GM12878 (cell line): Measurements from ENCODE around the gene MCOLN2. TPM values are rescaled to one million over a fixed set of nuclear protein-coding genes. Genes with fewer than 3 reads are reported as not detected.

Experiments used
- ATAC-seq: fragments of 200-7000 bp; cut with Tn5 transposase; 3 replicates; pipeline ENCODE4 v1.9.1; 2020; ENCODE audit warnings: mild to moderate bottlenecking, moderate library complexity
- BruUV-seq: library from RNA; stranded (reverse); fragments of 400-500 nt; replicated peaks from 2 replicates; lab custom pipeline; 2021; lab: Mats Ljungman, UMichigan
- CTCF ChIA-PET: fragments of 300-600 bp; sonication (Branson Sonifier 250); formaldehyde crosslinking; extraction: SDS; loops from one replicate; lab custom pipeline; 2021; ENCODE audit warnings: inconsistent platforms; lab: Yijun Ruan, JAX
- POLR2A ChIA-PET: fragments of 350-600 bp; formaldehyde crosslinking; extraction: SDS; loops from one replicate; lab custom pipeline; 2021; ENCODE audit warnings: inconsistent platforms; lab: Charles Lee
- RAD21 ChIA-PET: fragments of 300-600 bp; sonication (Branson Sonifier 250); formaldehyde crosslinking; loops from one replicate; lab custom pipeline; 2023; ENCODE audit warnings: antibody characterized with exemption; ENCODE audit not compliant: unreplicated experiment; lab: Charles Lee
- SMC1A ChIA-PET: fragments of 300-600 bp; sonication (Branson Sonifier 250); formaldehyde crosslinking; loops from one replicate; lab custom pipeline; 2023; ENCODE audit not compliant: unreplicated experiment, uncharacterized antibody; lab: Charles Lee
- DNase-seq: peaks from one replicate; pipeline ENCODE4 v3.0.0-alpha.2; 2011; ENCODE audit warnings: low read depth, low spot score
- FAIRE-seq: peaks from 3 replicates; lab custom pipeline; 2011; peaks lifted over from hg19 to GRCh38; lab: Jason Lieb, UNC
- H2AFZ ChIP-seq: 2 replicates; pipeline ENCODE4 v1.6.0; 2011; ENCODE audit warnings: low read depth, low read length, control low read depth; ENCODE audit not compliant: control insufficient read depth
- H3K27ac ChIP-seq: 2 replicates; pipeline ENCODE4 v1.5.1; 2011; ENCODE audit warnings: control low read depth; ENCODE audit not compliant: control insufficient read depth, insufficient read depth
- H3K27me3 ChIP-seq, 2 experiments: replicated peaks in 1 of 2; 2 replicates each; pipeline versions ENCODE4 v1.6.0 to v1.6.1; 2011; ENCODE audit warnings: low read length in 1 of 2; ENCODE audit not compliant: control insufficient read depth in 2 of 2, insufficient read depth in 2 of 2
- H3K36me3 ChIP-seq, 2 experiments: 2 replicates each; pipeline ENCODE4 v1.5.1; 2011; ENCODE audit warnings: low read length in 1 of 2; ENCODE audit not compliant: control insufficient read depth in 2 of 2, insufficient read depth in 2 of 2
- H3K4me1 ChIP-seq: 2 replicates; pipeline ENCODE4 v1.6.1; 2011; ENCODE audit warnings: mild to moderate bottlenecking, low read length, moderate library complexity, mixed read lengths; ENCODE audit not compliant: control insufficient read depth, insufficient read depth
- H3K4me2 ChIP-seq: 2 replicates; pipeline ENCODE4 v1.6.0; 2011; ENCODE audit warnings: control low read depth; ENCODE audit not compliant: control insufficient read depth, insufficient read depth
- H3K4me3 ChIP-seq: fragments of 200-600 bp; sonication (generic); 2 replicates; pipeline ENCODE4 v1.5.1; 2016
- H3K79me2 ChIP-seq: 2 replicates; pipeline ENCODE4 v1.6.0; 2011; ENCODE audit warnings: low read length; ENCODE audit not compliant: control insufficient read depth, insufficient read depth
- H3K9ac ChIP-seq: 2 replicates; pipeline ENCODE4 v1.8.0; 2011; ENCODE audit warnings: low read length, control low read depth, mixed read lengths; ENCODE audit not compliant: control insufficient read depth, insufficient read depth
- H3K9me3 ChIP-seq: replicated peaks from 3 replicates; pipeline ENCODE4 v1.5.1; 2011; ENCODE audit warnings: mild to moderate bottlenecking, low read length; ENCODE audit not compliant: control insufficient read depth, insufficient read depth
- H4K20me1 ChIP-seq: 2 replicates; pipeline ENCODE4 v1.6.0; 2011; ENCODE audit not compliant: control insufficient read depth, insufficient read depth
- ATF7 ChIP-seq: fragments of 450-650 bp; IDR thresholded peaks from 2 replicates; pipeline ENCODE4 v1.6.1; 2016; ENCODE audit warnings: low read depth, mild to moderate bottlenecking
- BCLAF1 ChIP-seq: fragments of 450-650 bp; IDR thresholded peaks from 2 replicates; pipeline ENCODE4 v1.6.1; 2017; ENCODE audit warnings: antibody characterized with exemption, mild to moderate bottlenecking, moderate library complexity
- CEBPB ChIP-seq, 2 experiments: fragments of 150-350 bp in 1 of 2; IDR thresholded peaks; 2 replicates each; pipeline ENCODE4 v1.6.1; 2012 to 2014; ENCODE audit warnings: low read depth in 2 of 2, low read length in 2 of 2, borderline replicate concordance in 1 of 2, inconsistent platforms in 1 of 2
- CHD1 ChIP-seq: IDR thresholded peaks from 2 replicates; pipeline ENCODE4 v1.6.1; 2012; ENCODE audit warnings: low read depth, low read length, improper control_type of control experiment
- FOS ChIP-seq: IDR thresholded peaks from 3 replicates; pipeline ENCODE4 v1.6.1; 2011; ENCODE audit warnings: borderline replicate concordance; ENCODE audit not compliant: insufficient read length; ENCODE audit errors: extremely low read depth
- LARP7 ChIP-seq: fragments of 450-650 bp; IDR thresholded peaks from 2 replicates; pipeline ENCODE4 v1.6.1; 2017; ENCODE audit warnings: mild to moderate bottlenecking
- MEF2B ChIP-seq: fragments of 450-650 bp; IDR thresholded peaks from 2 replicates; pipeline ENCODE4 v1.6.1; 2018; ENCODE audit warnings: mild to moderate bottlenecking, moderate library complexity; ENCODE audit not compliant: partially characterized antibody, poor library complexity, severe bottlenecking
- NFIC ChIP-seq: IDR thresholded peaks from 2 replicates; pipeline ENCODE4 v1.6.1; 2012; ENCODE audit warnings: low read depth, mild to moderate bottlenecking, inconsistent platforms, low read length, moderate library complexity
- NR2C1 ChIP-seq: fragments of 450-650 bp; IDR thresholded peaks from 2 replicates; pipeline ENCODE4 v1.6.1; 2017; ENCODE audit warnings: antibody characterized with exemption, mild to moderate bottlenecking, moderate library complexity
- PRDM15 ChIP-seq: fragments of 450-650 bp; formaldehyde crosslinking; IDR thresholded peaks from 2 replicates; pipeline ENCODE4 v1.4.0; 2020; ENCODE audit warnings: mild to moderate bottlenecking, moderate library complexity
- SUZ12 ChIP-seq: fragments of 200-600 bp; sonication (generic); IDR thresholded peaks from one replicate; pipeline ENCODE4 v1.6.1; 2018; ENCODE audit warnings: antibody characterized with exemption, mild to moderate bottlenecking; ENCODE audit not compliant: unreplicated experiment
- TCF7 ChIP-seq: IDR thresholded peaks from 2 replicates; pipeline ENCODE4 v1.6.1; 2014; ENCODE audit warnings: antibody characterized with exemption, borderline replicate concordance
- in situ Hi-C: fragments of 300-500 bp; cut with MboI; formaldehyde crosslinking; loops from 9 replicates; pipeline ENCODE4 v1.14.3; 2018; ENCODE audit warnings: mixed read lengths
- intact Hi-C: fragments of 100-400 bp; cut with micrococcal nuclease; formaldehyde crosslinking; loops from one replicate; pipeline ENCODE4 v1.14.2; 2022; ENCODE audit not compliant: unreplicated experiment
- polyA plus RNA-seq, 11 experiments: library from polyadenylated mRNA; depleted of rRNA in 4 of 11; unstranded in 6 of 11; stranded (reverse) in 5 of 11; fragments of >200 nt; fragmentation: Nextera tagmentation in 4 of 11; fragmentation: Illumina TruSeq in 1 of 11; extraction: Ambion mirVana in 4 of 11; extraction: Trizol in 1 of 11; gene quantifications; 1 replicate in 1 of 11; 2 replicates in 10 of 11; pipeline versions ENCODE4 v1.2.1 to v1.2.3, GENCODE V29; 2011 to 2016; ENCODE audit warnings: inconsistent platforms in 2 of 11, missing spikeins in 2 of 11, low read depth in 1 of 11
- total RNA-seq, 4 experiments: library from RNA; depleted of rRNA in 3 of 4; stranded (reverse); fragments of >200 nt in 3 of 4; fragmentation: Illumina TruSeq in 1 of 4; extraction: Trizol in 1 of 4; gene quantifications; 2 replicates each; pipeline versions ENCODE4 v1.2.1 to v1.2.3, GENCODE V29; 2013 to 2021

The MCOLN2 gene
- total and polyA plus RNA-seq, 10 of the 15 experiments (the other 5 are each of a cell fraction or from before 2014, with no cell fraction given), result 25.9 to 233 (median 109) TPM

- TF ChIP-seq FOS, result no peak
- no peak for TF ChIP-seq PRDM15 (CRISPR knock-in tag)
Measured at GRCh38 chr1:84956097-84956496, 40.8 kb downstream of the MCOLN2 start (continued).

- intact Hi-C loops (no loop called here), in situ Hi-C loops (loop anchor here (5.0 kb wide), 2 partner anchors 78 to 308 kb away; partner anchors contain the start of gene C1orf52)
- Histone ChIP-seq H3K4me2 (no peak overlapping the region), H3K9me3 (peaks cover 2% of the 10 kb centered on the region; the same call in 2 of the 3 replicates), H4K20me1 (no peaks in the 10 kb centered on the region), H3K79me2 (peaks cover 13% of the 10 kb centered on the region), H2AFZ (no peak overlapping the region), H3K4me3 (no peak overlapping the region), H3K27me3 (no peaks in the 10 kb centered on the region), H3K4me1 (peaks cover 20% of the 10 kb centered on the region), H3K27ac (no peak overlapping the region), H3K36me3 (peaks cover 14 to 17% of the 10 kb centered on the region in 2 experiments; a peak in 3 of 4 replicates), H3K9ac (no peak overlapping the region)
- BruUV-seq, result no TSS peak
- CTCF ChIA-PET, result interaction anchor here (1.2 to 12.2 kb wide), 4 partner anchors 9 to 307 kb away, joined by 8 to 319 read pairs (median 90); partner anchors contain the start of gene C1orf52
- RAD21 ChIA-PET, result interaction anchor here (0.9 to 2.4 kb wide), 4 partner anchors 9 to 78 kb away, joined by 3 to 15 read pairs (median 5); no protein-coding TSS in a partner anchor
- FAIRE-seq, result no peak
- SMC1A ChIA-PET, result interaction anchor here (1.0 to 9.6 kb wide), 5 partner anchors 9 to 75 kb away, joined by 3 to 214 read pairs (median 6); no protein-coding TSS in a partner anchor
- DNase-seq, result no peak
- POLR2A ChIA-PET, result interaction anchor here (1.4 to 1.8 kb wide), 2 partner anchors 9 to 309 kb away, joined by 5 to 12 read pairs; partner anchors contain the start of gene C1orf52
- ATAC-seq, result no peak
- TF ChIP-seq LARP7, result no peak
- TF ChIP-seq NR2C1, result no peak
- TF ChIP-seq BCLAF1, result no peak
- TF ChIP-seq NFIC, result no peak
- TF ChIP-seq ATF7, result no peak
- no peak for TF ChIP-seq MEF2B
- no peak for TF ChIP-seq CHD1
- TF ChIP-seq CEBPB (IDR thresholded peaks at IDR 0.05; ENCODE audit: borderline replicate concordance in 1 of 2, low read depth in 2 of 2, low read length in 2 of 2), result no peak
- TF ChIP-seq TCF7, result no peak
- TF ChIP-seq SUZ12, result no peak
Measured at GRCh38 chr1:84949664-84950063, 47.2 kb downstream of the MCOLN2 start.
